HG03280 (cell line): ENCODE results near the gene DLK1.

Experiments used
- ATAC-seq: cut with Tn5 transposase; IDR thresholded peaks from one replicate; pipeline ENCODE4 v1.9.1; 2021; ENCODE audit warnings: mild to moderate bottlenecking, moderate library complexity; ENCODE audit not compliant: unreplicated experiment

DLK1 gene

GRCh38 chr14:100775831-100776591 is 49.3 kb downstream of the DLK1 start:
- no peak for ATAC-seq

GRCh38 chr14:100776681-100777365 is 50.1 kb downstream of the DLK1 start:
- ATAC-seq = no peak

GRCh38 chr14:100777366-100777817 is 50.7 kb downstream of the DLK1 start:
- no peak for ATAC-seq

- no peak for ATAC-seq
Observed at GRCh38 chr14:100777818-100778525, 51.3 kb downstream of the DLK1 start.

GRCh38 chr14:100778526-100778882 is 51.8 kb downstream of the DLK1 start:
- ATAC-seq = no peak

- ATAC-seq = no peak
Observed at GRCh38 chr14:100778951-100779690, 52.4 kb downstream of the DLK1 start.

- ATAC-seq = no peak
Observed at GRCh38 chr14:100779691-100780080, 53.0 kb downstream of the DLK1 start.

- ATAC-seq = no peak
Observed at GRCh38 chr14:100780246-100780645, 53.6 kb downstream of the DLK1 start.

- no peak for ATAC-seq
Observed at GRCh38 chr14:100780646-100781355, 54.1 kb downstream of the DLK1 start.

- ATAC-seq = no peak
Observed at GRCh38 chr14:100781952-100782351, 55.3 kb downstream of the DLK1 start.

GRCh38 chr14:100782516-100783320 is 56.0 kb downstream of the DLK1 start:
- no peak for ATAC-seq

- ATAC-seq = no peak
Observed at GRCh38 chr14:100783630-100784370, 57.1 kb downstream of the DLK1 start.

GRCh38 chr14:100784523-100785337 is 58.0 kb downstream of the DLK1 start:
- ATAC-seq = no peak

- ATAC-seq = no peak
Observed at GRCh38 chr14:100785338-100785615, 58.6 kb downstream of the DLK1 start.

- no peak for ATAC-seq
Observed at GRCh38 chr14:100785626-100786025, 58.9 kb downstream of the DLK1 start.

GRCh38 chr14:100786131-100786530 is 59.4 kb downstream of the DLK1 start:
- no peak for ATAC-seq

- no peak for ATAC-seq
Observed at GRCh38 chr14:100786576-100787219, 60.0 kb downstream of the DLK1 start.

- no peak for ATAC-seq
Observed at GRCh38 chr14:100787659-100788058, 61.0 kb downstream of the DLK1 start.
